K562 (cell line): ENCODE results near the gene NT5C. TPM values are rescaled to one million over a fixed set of nuclear protein-coding genes. Genes with fewer than 3 reads are reported as not detected.

Source experiments
- ARNT ChIP-seq, 2 experiments: fragments of 450-650 bp; IDR thresholded peaks; 2 replicates each; pipeline ENCODE4 v1.6.1; 2016; ENCODE audit warnings: mild to moderate bottlenecking in 1 of 2
- BACH1 ChIP-seq: fragments of 200-800 bp; sonication (Bioruptor generic); IDR thresholded peaks from 2 replicates; pipeline ENCODE4 v1.6.1; 2016; ENCODE audit warnings: missing genetic modification characterization, missing compliant biosample characterization
- CBX1 ChIP-seq: sonication (generic); IDR thresholded peaks from 2 replicates; pipeline ENCODE4 v1.6.1; 2016; ENCODE audit warnings: antibody characterized with exemption, low read depth, mild to moderate bottlenecking
- CBX3 ChIP-seq, 2 experiments: IDR thresholded peaks; 1 replicate in 1 of 2; 2 replicates in 1 of 2; pipeline ENCODE4 v1.6.1; 2012; ENCODE audit warnings: inconsistent platforms in 2 of 2, low read length in 2 of 2, borderline replicate concordance in 1 of 2, control low read depth in 1 of 2
- HDAC2 ChIP-seq: fragments of 450-650 bp; IDR thresholded peaks from 2 replicates; pipeline ENCODE4 v1.6.1; 2016; ENCODE audit warnings: mild to moderate bottlenecking
- HNRNPLL ChIP-seq: fragments of 200-400 bp; formaldehyde crosslinking; IDR thresholded peaks from 2 replicates; pipeline ENCODE4 v1.6.1; 2017; ENCODE audit warnings: low read length, low read depth, mild to moderate bottlenecking; ENCODE audit not compliant: poor library complexity, severe bottlenecking
- MBD2 ChIP-seq: sonication (generic); IDR thresholded peaks from 2 replicates; pipeline ENCODE4 v1.6.1; 2016; ENCODE audit warnings: low read depth, borderline replicate concordance
- MTA3 ChIP-seq: fragments of 450-650 bp; formaldehyde crosslinking; IDR thresholded peaks from 2 replicates; pipeline ENCODE4 v1.6.1; 2017; ENCODE audit warnings: mild to moderate bottlenecking, borderline replicate concordance
- MYC ChIP-seq, 2 experiments: fragments of 250-450 bp in 1 of 2; sonication (Bioruptor Pico) in 1 of 2; IDR thresholded peaks; 2 replicates each; pipeline versions ENCODE4 v1.5.1 to v1.6.1; 2012 to 2021; ENCODE audit warnings: low read depth in 2 of 2, borderline replicate concordance in 1 of 2, improper control_type of control experiment in 1 of 2, low read length in 1 of 2, mild to moderate bottlenecking in 1 of 2, moderate library complexity in 1 of 2
- SNRNP70 ChIP-seq: fragments of 200-400 bp; formaldehyde crosslinking; optimal IDR thresholded peaks from 2 replicates; pipeline ENCODE3; 2017; ENCODE audit warnings: low read depth, low read length
- U2AF2 ChIP-seq: fragments of 200-400 bp; formaldehyde crosslinking; optimal IDR thresholded peaks from 2 replicates; pipeline ENCODE3; 2017; ENCODE audit warnings: low read depth, mild to moderate bottlenecking, low read length
- ZNF407 ChIP-seq: fragments of 450-650 bp; IDR thresholded peaks from 2 replicates; pipeline ENCODE4 v1.6.1; 2016; ENCODE audit warnings: low read depth
- polyA plus RNA-seq, 8 experiments: library from polyadenylated mRNA; depleted of rRNA in 4 of 8; stranded (reverse) in 5 of 8; unstranded in 3 of 8; fragments of >200 nt; fragmentation: Nextera tagmentation in 2 of 8; fragmentation: Illumina TruSeq in 1 of 8; extraction: Ambion mirVana in 2 of 8; extraction: Trizol in 1 of 8; gene quantifications; 2 replicates each; pipeline versions ENCODE4 v1.2.1 to v1.2.3, GENCODE V29; 2011 to 2014; ENCODE audit warnings: inconsistent platforms in 1 of 8, missing spikeins in 1 of 8
- total RNA-seq, 7 experiments: library from RNA; depleted of rRNA in 6 of 7; stranded (reverse); fragments of >200 nt in 6 of 7; fragmentation: Illumina TruSeq in 2 of 7; extraction: Trizol in 2 of 7; gene quantifications; 2 replicates each; pipeline versions ENCODE4 v1.2.1 to v1.2.3, GENCODE V29; 2011 to 2021; ENCODE audit warnings: low replicate concordance in 1 of 7
- TF ChIP-seq, protein P1 (sequence below): sonication (generic); formaldehyde crosslinking; IDR thresholded peaks from 2 replicates; pipeline ENCODE4 v1.8.1; 2022; ENCODE audit warnings: missing genetic modification reagents
- TF ChIP-seq, protein P2 (sequence below): fragments of 450-650 bp; IDR thresholded peaks from 2 replicates; pipeline ENCODE4 v1.6.1; 2016; ENCODE audit warnings: antibody characterized with exemption
- TF ChIP-seq, protein P3 (sequence below), 2 experiments: IDR thresholded peaks; 2 replicates each; pipeline ENCODE4 v1.6.1; 2011; ENCODE audit warnings: borderline replicate concordance in 1 of 2, control low read depth in 1 of 2, low read depth in 1 of 2, low read length in 1 of 2, mild to moderate bottlenecking in 1 of 2, mixed read lengths in 1 of 2, moderate library complexity in 1 of 2; ENCODE audit not compliant: insufficient read depth in 1 of 2, insufficient read length in 1 of 2, poor library complexity in 1 of 2, severe bottlenecking in 1 of 2; ENCODE audit errors: extremely low read depth in 1 of 2

The NT5C gene
- total and polyA plus RNA-seq, 9 of the 15 experiments (the other 6 are each of a cell fraction or from before 2014, with no cell fraction given): 2.9 to 205 (median 45.0) TPM

GRCh38 chr17:75096082-75096625, 35.4 kb downstream of the NT5C start (continued):
- TF ChIP-seq MYC (IDR thresholded peaks at IDR 0.05; ENCODE audit: low read depth, low read length) (peak; percentile 38; the same call in 1 of the 2 replicates), MYC (CRISPR knock-in tag; IDR thresholded peaks at IDR 0.05; ENCODE audit: borderline replicate concordance, low read depth) (no peak), BACH1 (tag) (peak; percentile 38; the same call in 1 of the 2 replicates), ARNT (IDR thresholded peaks at IDR 0.05) (peak in 1 of 2 experiments; percentile 71; a peak in 1 of 4 replicates), SNRNP70 (no peak), HNRNPLL (no peak), U2AF2 (no peak), HDAC2 (peak; percentile 68; the same call in 1 of the 2 replicates), CBX3 (IDR thresholded peaks at IDR 0.05; ENCODE audit: borderline replicate concordance in 1 of 2, low read length in 2 of 2) (peak in 1 of 2 experiments; percentile 50; a peak in 2 of 3 replicates), MBD2 (peak; percentile 74), CBX1 (0 out of 2 replicates have a peak, but pooled peaks have one; percentile 20), MTA3 (peak; percentile 86), ZNF407 (peak; percentile 67)
- TF ChIP-seq, protein P1, sequence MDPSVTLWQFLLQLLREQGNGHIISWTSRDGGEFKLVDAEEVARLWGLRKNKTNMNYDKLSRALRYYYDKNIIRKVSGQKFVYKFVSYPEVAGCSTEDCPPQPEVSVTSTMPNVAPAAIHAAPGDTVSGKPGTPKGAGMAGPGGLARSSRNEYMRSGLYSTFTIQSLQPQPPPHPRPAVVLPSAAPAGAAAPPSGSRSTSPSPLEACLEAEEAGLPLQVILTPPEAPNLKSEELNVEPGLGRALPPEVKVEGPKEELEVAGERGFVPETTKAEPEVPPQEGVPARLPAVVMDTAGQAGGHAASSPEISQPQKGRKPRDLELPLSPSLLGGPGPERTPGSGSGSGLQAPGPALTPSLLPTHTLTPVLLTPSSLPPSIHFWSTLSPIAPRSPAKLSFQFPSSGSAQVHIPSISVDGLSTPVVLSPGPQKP (CRISPR knock-in tag): no peak
- TF ChIP-seq, protein P2, sequence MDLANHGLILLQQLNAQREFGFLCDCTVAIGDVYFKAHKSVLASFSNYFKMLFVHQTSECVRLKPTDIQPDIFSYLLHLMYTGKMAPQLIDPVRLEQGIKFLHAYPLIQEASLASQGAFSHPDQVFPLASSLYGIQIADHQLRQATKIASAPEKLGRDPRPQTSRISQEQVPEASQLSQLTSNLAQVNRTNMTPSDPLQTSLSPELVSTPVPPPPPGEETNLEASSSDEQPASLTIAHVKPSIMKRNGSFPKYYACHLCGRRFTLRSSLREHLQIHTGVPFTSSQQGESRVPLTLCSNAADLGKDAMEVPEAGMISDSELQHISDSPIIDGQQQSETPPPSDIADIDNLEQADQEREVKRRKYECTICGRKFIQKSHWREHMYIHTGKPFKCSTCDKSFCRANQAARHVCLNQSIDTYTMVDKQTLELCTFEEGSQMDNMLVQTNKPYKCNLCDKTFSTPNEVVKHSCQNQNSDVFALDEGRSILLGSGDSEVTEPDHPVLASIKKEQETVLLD: peak; percentile 71; the same call in 1 of the 2 replicates
- TF ChIP-seq, protein P3, sequence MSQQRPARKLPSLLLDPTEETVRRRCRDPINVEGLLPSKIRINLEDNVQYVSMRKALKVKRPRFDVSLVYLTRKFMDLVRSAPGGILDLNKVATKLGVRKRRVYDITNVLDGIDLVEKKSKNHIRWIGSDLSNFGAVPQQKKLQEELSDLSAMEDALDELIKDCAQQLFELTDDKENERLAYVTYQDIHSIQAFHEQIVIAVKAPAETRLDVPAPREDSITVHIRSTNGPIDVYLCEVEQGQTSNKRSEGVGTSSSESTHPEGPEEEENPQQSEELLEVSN (IDR thresholded peaks at IDR 0.05; ENCODE audit: borderline replicate concordance in 1 of 2, extremely low read depth in 1 of 2, insufficient read depth in 1 of 2, insufficient read length in 1 of 2, low read depth in 1 of 2, low read length in 1 of 2, poor library complexity in 1 of 2, severe bottlenecking in 1 of 2): peak; percentile 31 to 60
